ENCODE measurements around the gene TNFRSF21. TPM values are rescaled to one million over a fixed set of nuclear protein-coding genes. Genes with fewer than 3 reads are reported as not detected.

TNFRSF21 gene
- total and polyA plus RNA-seq, 10 of the 15 experiments (the other 5 are each of a cell fraction or from before 2014, with no cell fraction given) = 0.09 to 1.0 (median 0.27) TPM

GRCh38 chr6:47319382-47319781 is 9.7 kb upstream of the TNFRSF21 start:
- in situ Hi-C loops (cut with MboI) = no loop called here

More at GRCh38 chr6:47319382-47319781, 9.7 kb upstream of the TNFRSF21 start:
- Histone ChIP-seq H3K79me2 (ENCODE audit: control insufficient read depth, insufficient read depth, low read length) (no peaks in the 10 kb centered on the region), H3K27me3 (replicated peaks in 1 of 2; ENCODE audit: control insufficient read depth in 2 of 2, insufficient read depth in 2 of 2, low read length in 1 of 2) (no peaks in the 10 kb centered on the region; a peak in 2 of 4 replicates), H3K36me3 (ENCODE audit: control insufficient read depth in 2 of 2, insufficient read depth in 2 of 2, low read length in 1 of 2) (no peaks in the 10 kb centered on the region), H2AFZ (ENCODE audit: control insufficient read depth, low read depth, low read length) (no peak overlapping the region), H4K20me1 (ENCODE audit: control insufficient read depth, insufficient read depth) (no peaks in the 10 kb centered on the region), H3K4me1 (ENCODE audit: control insufficient read depth, insufficient read depth, low read length) (no peaks in the 10 kb centered on the region), H3K27ac (ENCODE audit: control insufficient read depth, insufficient read depth) (no peak overlapping the region), H3K9me3 (replicated peaks; ENCODE audit: control insufficient read depth, insufficient read depth, low read length) (no peaks in the 10 kb centered on the region), H3K4me2 (ENCODE audit: control insufficient read depth, insufficient read depth) (no peak overlapping the region), H3K9ac (ENCODE audit: control insufficient read depth, insufficient read depth, low read length) (no peak overlapping the region), H3K4me3 (no peak overlapping the region)
- FAIRE-seq = no peak
- ChIA-PET CTCF (interaction anchor here (1.3 kb wide), 1 partner anchor 222 kb away, joined by 4 read pairs; no protein-coding TSS in a partner anchor), SMC1A (ENCODE audit: uncharacterized antibody, unreplicated experiment) (interaction anchor here (1.5 kb wide), 1 partner anchor 35 kb away, joined by 3 read pairs; no protein-coding TSS in a partner anchor), RAD21 (ENCODE audit: unreplicated experiment) (no interaction called here), POLR2A (no interaction called here)
- no peak for DNase-seq (ENCODE audit: low read depth, low spot score)
- BruUV-seq (replicated peaks) = no TSS peak
- 24% methylated on average over 3 of the region's 3 CpGs for WGBS (ENCODE audit: insufficient coverage, insufficient replicate concordance, low lambda C conversion rate, missing lambda C conversion rate)
- TF ChIP-seq ATF7 (IDR thresholded peaks at IDR 0.05; ENCODE audit: low read depth) = no peak
- no peak for TF ChIP-seq MYC (IDR thresholded peaks at IDR 0.05; ENCODE audit: insufficient read depth, insufficient read length, insufficient replicate concordance, low read length, severe bottlenecking)
- no peak for TF ChIP-seq MLLT1 (IDR thresholded peaks at IDR 0.05)
- no peak for TF ChIP-seq EGR1 (IDR thresholded peaks at IDR 0.05; ENCODE audit: borderline replicate concordance in 1 of 2, low read depth in 2 of 2, low read length in 2 of 2)
- no peak for TF ChIP-seq TAF1 (IDR thresholded peaks at IDR 0.05; ENCODE audit: borderline replicate concordance, low read depth, low read length)
- no peak for TF ChIP-seq CUX1 (IDR thresholded peaks at IDR 0.05; ENCODE audit: insufficient replicate concordance, low read depth, low read length)
- TF ChIP-seq NFYA (IDR thresholded peaks at IDR 0.05; ENCODE audit: borderline replicate concordance, low read depth, low read length) = no peak
- no peak for TF ChIP-seq SIX5 (IDR thresholded peaks at IDR 0.05; ENCODE audit: low read depth, low read length, severe bottlenecking)
- no peak for TF ChIP-seq HSF1 (IDR thresholded peaks at IDR 0.05; ENCODE audit: low read depth, low read length)
- TF ChIP-seq TCF12 (IDR thresholded peaks at IDR 0.05; ENCODE audit: low read depth, low read length) = no peak
- no peak for TF ChIP-seq BRCA1 (IDR thresholded peaks at IDR 0.05; ENCODE audit: low read depth, low read length)
- no peak for TF ChIP-seq GABPA (IDR thresholded peaks at IDR 0.05; ENCODE audit: low read depth)
- no peak for TF ChIP-seq E2F4 (IDR thresholded peaks at IDR 0.05; ENCODE audit: low read depth, low read length)
- no peak for TF ChIP-seq RAD51 (IDR thresholded peaks at IDR 0.05)
- no peak for TF ChIP-seq YY1 (IDR thresholded peaks at IDR 0.05; ENCODE audit: low read depth, low read length)
- ATAC-seq = no peak
- intact Hi-C loops (cut with micrococcal nuclease; ENCODE audit: unreplicated experiment) = no loop called here
